GM23338 (cell line): ENCODE measurements around the gene NFATC3. TPM values are rescaled to one million over a fixed set of nuclear protein-coding genes. Genes with fewer than 3 reads are reported as not detected.
"Not testable (repeated sequence)": the region's sequence is repeated elsewhere in the genome, so short reads cannot be mapped to it uniquely, and the experiment has no call there.

Experiments used
- ATAC-seq: fragments of 200-7000 bp; cut with Tn5 transposase; 3 replicates; pipeline ENCODE4 v1.9.1; 2020
- DNase-seq: peaks from one replicate; pipeline ENCODE4 v3.0.0-alpha.2; 2015; ENCODE audit warnings: low spot score
- H2AFZ ChIP-seq: fragments of 200-600 bp; sonication (generic); 2 replicates; pipeline ENCODE4 v1.8.0; 2016; ENCODE audit warnings: antibody characterized with exemption, mild to moderate bottlenecking, moderate library complexity
- H3F3A ChIP-seq: fragments of 200-600 bp; sonication (generic); replicated peaks from 2 replicates; pipeline ENCODE4 v1.8.0; 2017; ENCODE audit warnings: antibody characterized with exemption, mixed run types, low read depth
- H3K27ac ChIP-seq: fragments of 200-600 bp; sonication (generic); 2 replicates; pipeline ENCODE4 v1.6.1; 2016; ENCODE audit warnings: low read depth
- H3K27me3 ChIP-seq: fragments of 200-600 bp; sonication (generic); 2 replicates; pipeline ENCODE4 v1.8.0; 2016; ENCODE audit warnings: mild to moderate bottlenecking, mixed run types, moderate library complexity; ENCODE audit not compliant: insufficient read depth
- H3K36me3 ChIP-seq: fragments of 200-600 bp; sonication (generic); 2 replicates; pipeline ENCODE4 v1.8.0; 2016; ENCODE audit warnings: mild to moderate bottlenecking; ENCODE audit not compliant: insufficient read depth
- H3K4me1 ChIP-seq: fragments of 200-600 bp; sonication (generic); 2 replicates; pipeline ENCODE4 v1.8.0; 2016; ENCODE audit warnings: mild to moderate bottlenecking, moderate library complexity; ENCODE audit not compliant: insufficient read depth
- H3K4me2 ChIP-seq: fragments of 200-600 bp; sonication (generic); 2 replicates; pipeline ENCODE4 v1.7.1; 2017; ENCODE audit warnings: mixed run types
- H3K4me3 ChIP-seq: fragments of 200-600 bp; sonication (generic); 2 replicates; pipeline ENCODE4 v1.6.1; 2016; ENCODE audit warnings: mixed run types
- H3K79me2 ChIP-seq: fragments of 200-600 bp; sonication (generic); replicated peaks from 2 replicates; pipeline ENCODE4 v1.8.0; 2017; ENCODE audit warnings: mild to moderate bottlenecking; ENCODE audit not compliant: insufficient read depth
- H3K9me2 ChIP-seq: fragments of 200-600 bp; sonication (generic); 2 replicates; pipeline ENCODE4 v1.8.0; 2017; ENCODE audit not compliant: insufficient read depth
- H4K20me1 ChIP-seq: fragments of 200-600 bp; sonication (generic); replicated peaks from 2 replicates; pipeline ENCODE4 v1.8.0; 2017; ENCODE audit warnings: mild to moderate bottlenecking; ENCODE audit not compliant: insufficient read depth
- H3K27ac Mint-ChIP-seq: 2 replicates; pipeline ENCODE4 v1.8.0; 2020; ENCODE audit warnings: inconsistent platforms, mild to moderate bottlenecking, moderate library complexity, mixed read lengths
- H3K27me3 Mint-ChIP-seq: 3 replicates; pipeline ENCODE4 v1.8.0; 2022; ENCODE audit warnings: low read depth, mild to moderate bottlenecking, moderate library complexity, mixed read lengths, inconsistent platforms; ENCODE audit not compliant: insufficient read depth, poor library complexity
- H3K36me3 Mint-ChIP-seq: 3 replicates; pipeline ENCODE4 v1.8.0; 2021; ENCODE audit warnings: low read depth, mild to moderate bottlenecking, inconsistent platforms, moderate library complexity, mixed read lengths
- H3K4me1 Mint-ChIP-seq: 3 replicates; pipeline ENCODE4 v1.8.0; 2020; ENCODE audit warnings: mild to moderate bottlenecking, inconsistent platforms, mixed read lengths
- H3K4me3 Mint-ChIP-seq: 3 replicates; pipeline ENCODE4 v1.8.0; 2021; ENCODE audit warnings: moderate library complexity, mild to moderate bottlenecking, inconsistent platforms, mixed read lengths
- H3K9me3 Mint-ChIP-seq: 3 replicates; pipeline ENCODE4 v1.8.0; 2020; ENCODE audit warnings: moderate library complexity, mild to moderate bottlenecking, inconsistent platforms, mixed read lengths
- CREB1 ChIP-seq: fragments of 250-450 bp; sonication (Bioruptor Pico); IDR thresholded peaks from 2 replicates; pipeline ENCODE4 v1.5.0; 2020; ENCODE audit warnings: low read depth, mild to moderate bottlenecking, moderate library complexity
- ETS1 ChIP-seq: IDR thresholded peaks from 2 replicates; pipeline ENCODE4 v1.6.1; 2016; ENCODE audit warnings: antibody characterized with exemption
- EZH2 ChIP-seq: fragments of 200-600 bp; sonication (generic); IDR thresholded peaks from one replicate; pipeline ENCODE4 v1.8.0; 2017; ENCODE audit warnings: antibody characterized with exemption, mild to moderate bottlenecking, low read depth; ENCODE audit not compliant: unreplicated experiment
- EZH2phosphoT487 ChIP-seq: fragments of 200-600 bp; sonication (generic); IDR thresholded peaks from one replicate; pipeline ENCODE4 v1.8.1; 2018; ENCODE audit warnings: antibody characterized with exemption; ENCODE audit not compliant: unreplicated experiment
- JUNB ChIP-seq: IDR thresholded peaks from one replicate; pipeline ENCODE4 v1.6.1; 2016; ENCODE audit warnings: antibody characterized with exemption; ENCODE audit not compliant: unreplicated experiment
- POLR2AphosphoS5 ChIP-seq: IDR thresholded peaks from 2 replicates; pipeline ENCODE4 v1.6.1; 2016; ENCODE audit warnings: antibody characterized with exemption, low read depth
- REST ChIP-seq: IDR thresholded peaks from one replicate; pipeline ENCODE4 v1.6.1; 2018; ENCODE audit warnings: antibody characterized with exemption; ENCODE audit not compliant: unreplicated experiment
- STAT1 ChIP-seq: IDR thresholded peaks from one replicate; pipeline ENCODE4 v1.6.1; 2016; ENCODE audit warnings: antibody characterized with exemption; ENCODE audit not compliant: unreplicated experiment
- ZNF114 ChIP-seq: fragments of 250-450 bp; sonication (Bioruptor Pico); IDR thresholded peaks from 2 replicates; pipeline ENCODE4 v1.5.0; 2020; ENCODE audit warnings: mild to moderate bottlenecking, moderate library complexity
- ZNF331 ChIP-seq: fragments of 250-450 bp; sonication (Bioruptor Pico); IDR thresholded peaks from 2 replicates; pipeline ENCODE4 v1.5.0; 2020; ENCODE audit warnings: low read depth, mild to moderate bottlenecking, moderate library complexity
- ZNF462 ChIP-seq: fragments of 250-450 bp; sonication (Bioruptor Pico); IDR thresholded peaks from 2 replicates; pipeline ENCODE4 v1.5.0; 2020; ENCODE audit warnings: mild to moderate bottlenecking, moderate library complexity
- polyA plus RNA-seq: library from polyadenylated mRNA; unstranded; fragments of >200 nt; fragmentation: Nextera tagmentation; extraction: Ambion mirVana; gene quantifications from 2 replicates; pipeline ENCODE4 v1.2.1, GENCODE V29; 2016
- total RNA-seq: library from RNA; depleted of rRNA; stranded (reverse); fragments of >200 nt; shearing (Covaris generic); gene quantifications from 2 replicates; pipeline ENCODE4 v1.2.3, GENCODE V29; 2014

NFATC3 gene
- total and polyA plus RNA-seq, 2 experiments from 2014 or later, result 9.2 to 40.9 TPM

GRCh38 chr16:68117884-68118283 is 32.7 kb downstream of the NFATC3 start:
- Mint-ChIP-seq H3K36me3 (no peaks in the 10 kb centered on the region), H3K27me3 (peaks cover 3% of the 10 kb centered on the region), H3K9me3 (no peaks in the 10 kb centered on the region), H3K27ac (peak overlapping the region; percentile 12; the same call in 1 of the 2 replicates), H3K4me1 (no peaks in the 10 kb centered on the region; the same call in 2 of the 3 replicates), H3K4me3 (no peak overlapping the region)
- TF ChIP-seq STAT1, result no peak
- no peak for TF ChIP-seq ETS1
- no peak for TF ChIP-seq ZNF462
- no peak for TF ChIP-seq CREB1 (CRISPR knock-in tag)
- TF ChIP-seq ZNF331 (CRISPR knock-in tag), result no peak
- no peak for TF ChIP-seq JUNB
- TF ChIP-seq REST, result no peak
- TF ChIP-seq EZH2phosphoT487, result no peak
- TF ChIP-seq ZNF114 (CRISPR knock-in tag), result no peak
- no peak for TF ChIP-seq EZH2
- no peak for TF ChIP-seq POLR2AphosphoS5
- Histone ChIP-seq H3K9me2 (no peaks in the 10 kb centered on the region), H3K79me2 (peaks cover 96% of the 10 kb centered on the region), H3K27me3 (no peaks in the 10 kb centered on the region), H2AFZ (no peak overlapping the region), H3K4me1 (no peaks in the 10 kb centered on the region), H3K4me3 (no peak overlapping the region), H3K27ac (peak overlapping the region; percentile 26; the same call in 1 of the 2 replicates), H3K4me2 (no peak overlapping the region), H3K36me3 (no peaks in the 10 kb centered on the region), H4K20me1 (peaks cover 31% of the 10 kb centered on the region; the same call in 1 of the 2 replicates), H3F3A (no peaks in the 10 kb centered on the region)
- ATAC-seq (no peak), DNase-seq (no peak)

GRCh38 chr16:68118954-68119353 is 33.8 kb downstream of the NFATC3 start:
- not testable (repeated sequence) for H3K4me3 Mint-ChIP-seq, H3K4me2 ChIP-seq, H3K4me1 Mint-ChIP-seq, H3K27ac Mint-ChIP-seq, H3K4me1 ChIP-seq, H3K27me3 ChIP-seq, H3K27me3 Mint-ChIP-seq, H3K36me3 ChIP-seq, H3K36me3 Mint-ChIP-seq, H3K27ac ChIP-seq, H3K9me2 ChIP-seq, H2AFZ ChIP-seq, H3K9me3 Mint-ChIP-seq, H3K4me3 ChIP-seq, DNase-seq, H3F3A ChIP-seq, ATAC-seq
- H3K79me2 ChIP-seq, result peaks cover 96% of the 10 kb centered on the region
- peaks cover 27% of the 10 kb centered on the region; the same call in 1 of the 2 replicates for H4K20me1 ChIP-seq
